GM12878 (cell line): ENCODE data around the gene SHROOM2. TPM values are rescaled to one million over a fixed set of nuclear protein-coding genes. Genes with fewer than 3 reads are reported as not detected.

Source experiments
- ATAC-seq: fragments of 200-7000 bp; cut with Tn5 transposase; 3 replicates; pipeline ENCODE4 v1.9.1; 2020; ENCODE audit warnings: mild to moderate bottlenecking, moderate library complexity
- BruUV-seq: library from RNA; stranded (reverse); fragments of 400-500 nt; replicated peaks from 2 replicates; lab custom pipeline; 2021; lab: Mats Ljungman, UMichigan
- CTCF ChIA-PET: fragments of 300-600 bp; sonication (Branson Sonifier 250); formaldehyde crosslinking; extraction: SDS; loops from one replicate; lab custom pipeline; 2021; ENCODE audit warnings: inconsistent platforms; lab: Yijun Ruan, JAX
- POLR2A ChIA-PET: fragments of 350-600 bp; formaldehyde crosslinking; extraction: SDS; loops from one replicate; lab custom pipeline; 2021; ENCODE audit warnings: inconsistent platforms; lab: Charles Lee
- RAD21 ChIA-PET: fragments of 300-600 bp; sonication (Branson Sonifier 250); formaldehyde crosslinking; loops from one replicate; lab custom pipeline; 2023; ENCODE audit warnings: antibody characterized with exemption; ENCODE audit not compliant: unreplicated experiment; lab: Charles Lee
- SMC1A ChIA-PET: fragments of 300-600 bp; sonication (Branson Sonifier 250); formaldehyde crosslinking; loops from one replicate; lab custom pipeline; 2023; ENCODE audit not compliant: unreplicated experiment, uncharacterized antibody; lab: Charles Lee
- DNase-seq: peaks from one replicate; pipeline ENCODE4 v3.0.0-alpha.2; 2011; ENCODE audit warnings: low read depth, low spot score
- FAIRE-seq: peaks from 3 replicates; lab custom pipeline; 2011; peaks lifted over from hg19 to GRCh38; lab: Jason Lieb, UNC
- H2AFZ ChIP-seq: 2 replicates; pipeline ENCODE4 v1.6.0; 2011; ENCODE audit warnings: low read depth, low read length, control low read depth; ENCODE audit not compliant: control insufficient read depth
- H3K27ac ChIP-seq: 2 replicates; pipeline ENCODE4 v1.5.1; 2011; ENCODE audit warnings: control low read depth; ENCODE audit not compliant: control insufficient read depth, insufficient read depth
- H3K27me3 ChIP-seq, 2 experiments: replicated peaks in 1 of 2; 2 replicates each; pipeline versions ENCODE4 v1.6.0 to v1.6.1; 2011; ENCODE audit warnings: low read length in 1 of 2; ENCODE audit not compliant: control insufficient read depth in 2 of 2, insufficient read depth in 2 of 2
- H3K36me3 ChIP-seq, 2 experiments: 2 replicates each; pipeline ENCODE4 v1.5.1; 2011; ENCODE audit warnings: low read length in 1 of 2; ENCODE audit not compliant: control insufficient read depth in 2 of 2, insufficient read depth in 2 of 2
- H3K4me1 ChIP-seq: 2 replicates; pipeline ENCODE4 v1.6.1; 2011; ENCODE audit warnings: mild to moderate bottlenecking, low read length, moderate library complexity, mixed read lengths; ENCODE audit not compliant: control insufficient read depth, insufficient read depth
- H3K4me2 ChIP-seq: 2 replicates; pipeline ENCODE4 v1.6.0; 2011; ENCODE audit warnings: control low read depth; ENCODE audit not compliant: control insufficient read depth, insufficient read depth
- H3K4me3 ChIP-seq: fragments of 200-600 bp; sonication (generic); 2 replicates; pipeline ENCODE4 v1.5.1; 2016
- H3K79me2 ChIP-seq: 2 replicates; pipeline ENCODE4 v1.6.0; 2011; ENCODE audit warnings: low read length; ENCODE audit not compliant: control insufficient read depth, insufficient read depth
- H3K9ac ChIP-seq: 2 replicates; pipeline ENCODE4 v1.8.0; 2011; ENCODE audit warnings: low read length, control low read depth, mixed read lengths; ENCODE audit not compliant: control insufficient read depth, insufficient read depth
- H3K9me3 ChIP-seq: replicated peaks from 3 replicates; pipeline ENCODE4 v1.5.1; 2011; ENCODE audit warnings: mild to moderate bottlenecking, low read length; ENCODE audit not compliant: control insufficient read depth, insufficient read depth
- H4K20me1 ChIP-seq: 2 replicates; pipeline ENCODE4 v1.6.0; 2011; ENCODE audit not compliant: control insufficient read depth, insufficient read depth
- ATF3 ChIP-seq: IDR thresholded peaks from 2 replicates; pipeline ENCODE4 v1.6.1; 2011; ENCODE audit warnings: low read depth, mild to moderate bottlenecking, low read length, moderate library complexity, borderline replicate concordance; ENCODE audit errors: extremely low read depth
- CHD1 ChIP-seq: IDR thresholded peaks from 2 replicates; pipeline ENCODE4 v1.6.1; 2012; ENCODE audit warnings: low read depth, low read length, improper control_type of control experiment
- EGR1 ChIP-seq, 2 experiments: IDR thresholded peaks; 1 replicate in 1 of 2; 2 replicates in 1 of 2; pipeline ENCODE4 v1.6.1; 2011 to 2012; ENCODE audit warnings: low read depth in 2 of 2, low read length in 2 of 2, borderline replicate concordance in 1 of 2, mild to moderate bottlenecking in 1 of 2, moderate library complexity in 1 of 2
- ELK1 ChIP-seq: IDR thresholded peaks from 2 replicates; pipeline ENCODE4 v1.6.1; 2012; ENCODE audit warnings: low read depth, low read length, improper control_type of control experiment
- FOS ChIP-seq: IDR thresholded peaks from 3 replicates; pipeline ENCODE4 v1.6.1; 2011; ENCODE audit warnings: borderline replicate concordance; ENCODE audit not compliant: insufficient read length; ENCODE audit errors: extremely low read depth
- HDAC6 ChIP-seq: fragments of 200-600 bp; sonication (generic); IDR thresholded peaks from one replicate; pipeline ENCODE4 v1.8.0; 2017; ENCODE audit warnings: antibody characterized with exemption; ENCODE audit not compliant: unreplicated experiment
- IRF4 ChIP-seq: IDR thresholded peaks from 2 replicates; pipeline ENCODE4 v1.6.1; 2011; ENCODE audit warnings: low read depth, low read length
- JUND ChIP-seq: IDR thresholded peaks from 2 replicates; pipeline ENCODE4 v1.6.1; 2012; ENCODE audit warnings: low read depth, mild to moderate bottlenecking, low read length, improper control_type of control experiment, moderate library complexity
- KLF5 ChIP-seq: fragments of 450-650 bp; IDR thresholded peaks from 2 replicates; pipeline ENCODE4 v1.6.1; 2014; ENCODE audit warnings: mild to moderate bottlenecking; ENCODE audit not compliant: partially characterized antibody
- NFIC ChIP-seq: IDR thresholded peaks from 2 replicates; pipeline ENCODE4 v1.6.1; 2012; ENCODE audit warnings: low read depth, mild to moderate bottlenecking, inconsistent platforms, low read length, moderate library complexity
- NFYA ChIP-seq: IDR thresholded peaks from 2 replicates; pipeline ENCODE4 v1.6.1; 2011; ENCODE audit warnings: low read depth, mild to moderate bottlenecking, low read length, improper control_type of control experiment, borderline replicate concordance
- NR2F1 ChIP-seq: fragments of 450-650 bp; conservative IDR thresholded peaks from 2 replicates; pipeline ENCODE4 v1.6.1; 2017; ENCODE audit warnings: mild to moderate bottlenecking
- PAX5 ChIP-seq: IDR thresholded peaks from 2 replicates; pipeline ENCODE4 v1.6.1; 2011; ENCODE audit warnings: low read depth, low read length, borderline replicate concordance
- PBX3 ChIP-seq: IDR thresholded peaks from 2 replicates; pipeline ENCODE4 v1.6.1; 2011; ENCODE audit warnings: mild to moderate bottlenecking, low read depth, low read length, moderate library complexity; ENCODE audit not compliant: insufficient replicate concordance
- POLR2AphosphoS2 ChIP-seq: IDR thresholded peaks from 2 replicates; pipeline ENCODE4 v1.6.1; 2011; ENCODE audit warnings: low read depth, mild to moderate bottlenecking, low read length, improper control_type of control experiment, moderate library complexity
- RELB ChIP-seq: fragments of 450-650 bp; IDR thresholded peaks from 2 replicates; pipeline ENCODE4 v1.6.1; 2017; ENCODE audit warnings: low read depth, mild to moderate bottlenecking, moderate library complexity
- SIX5 ChIP-seq: IDR thresholded peaks from 2 replicates; pipeline ENCODE4 v1.6.1; 2011; ENCODE audit warnings: mild to moderate bottlenecking, low read depth, low read length, moderate library complexity; ENCODE audit not compliant: severe bottlenecking
- STAT1 ChIP-seq: fragments of 450-650 bp; conservative IDR thresholded peaks from 2 replicates; pipeline ENCODE4 v1.6.1; 2014; ENCODE audit warnings: antibody characterized with exemption, mild to moderate bottlenecking
- YBX1 ChIP-seq: fragments of 450-650 bp; IDR thresholded peaks from 2 replicates; pipeline ENCODE4 v1.6.1; 2016; ENCODE audit warnings: antibody characterized with exemption
- WGBS: methylation state at CpG from one replicate; pipeline ENCODE4 v1.1.6; 2016; ENCODE audit warnings: low lambda C conversion rate; ENCODE audit not compliant: insufficient replicate concordance, insufficient coverage; ENCODE audit errors: missing lambda C conversion rate; 5-methylcytosine and 5-hydroxymethylcytosine counted together
- in situ Hi-C: fragments of 300-500 bp; cut with MboI; formaldehyde crosslinking; loops from 9 replicates; pipeline ENCODE4 v1.14.3; 2018; ENCODE audit warnings: mixed read lengths
- intact Hi-C: fragments of 100-400 bp; cut with micrococcal nuclease; formaldehyde crosslinking; loops from one replicate; pipeline ENCODE4 v1.14.2; 2022; ENCODE audit not compliant: unreplicated experiment
- polyA plus RNA-seq, 11 experiments: library from polyadenylated mRNA; depleted of rRNA in 4 of 11; unstranded in 6 of 11; stranded (reverse) in 5 of 11; fragments of >200 nt; fragmentation: Nextera tagmentation in 4 of 11; fragmentation: Illumina TruSeq in 1 of 11; extraction: Ambion mirVana in 4 of 11; extraction: Trizol in 1 of 11; gene quantifications; 1 replicate in 1 of 11; 2 replicates in 10 of 11; pipeline versions ENCODE4 v1.2.1 to v1.2.3, GENCODE V29; 2011 to 2016; ENCODE audit warnings: inconsistent platforms in 2 of 11, missing spikeins in 2 of 11, low read depth in 1 of 11
- total RNA-seq, 4 experiments: library from RNA; depleted of rRNA in 3 of 4; stranded (reverse); fragments of >200 nt in 3 of 4; fragmentation: Illumina TruSeq in 1 of 4; extraction: Trizol in 1 of 4; gene quantifications; 2 replicates each; pipeline versions ENCODE4 v1.2.1 to v1.2.3, GENCODE V29; 2013 to 2021

SHROOM2 gene
- total and polyA plus RNA-seq, 10 of the 15 experiments (the other 5 are each of a cell fraction or from before 2014, with no cell fraction given) = under 0.01 to 0.15 (median 0.09) TPM; not detected in 2

GRCh38 chrX:9853307-9853706 lies 67.1 kb downstream of the SHROOM2 start:
- no peak for FAIRE-seq
- SMC1A ChIA-PET = interaction anchor here (0.5 kb wide), 1 partner anchor 135 kb away, joined by 3 read pairs; no protein-coding TSS in a partner anchor

More at GRCh38 chrX:9853307-9853706, 67.1 kb downstream of the SHROOM2 start:
- Histone ChIP-seq H3K27ac (no peak overlapping the region), H3K4me2 (no peak overlapping the region), H3K9ac (no peak overlapping the region), H3K36me3 (no peaks in the 10 kb centered on the region), H3K9me3 (no peaks in the 10 kb centered on the region), H3K79me2 (no peaks in the 10 kb centered on the region), H3K4me3 (no peak overlapping the region), H4K20me1 (no peaks in the 10 kb centered on the region), H2AFZ (no peak overlapping the region), H3K4me1 (no peaks in the 10 kb centered on the region), H3K27me3 (no peaks in the 10 kb centered on the region; a peak in 1 of 4 replicates)
- intact Hi-C loops = no loop called here
- 23% methylated on average over 4 of the region's 4 CpGs for WGBS
- POLR2A ChIA-PET = no interaction called here
- in situ Hi-C loops = no loop called here
- TF ChIP-seq PBX3 (no peak), PAX5 (no peak), CHD1 (no peak), HDAC6 (no peak), FOS (no peak), JUND (no peak), NFYA (no peak), POLR2AphosphoS2 (no peak), STAT1 (no peak), NR2F1 (no peak), KLF5 (no peak), SIX5 (no peak), YBX1 (no peak), ELK1 (no peak), RELB (no peak), EGR1 (IDR thresholded peaks at IDR 0.05; ENCODE audit: borderline replicate concordance in 1 of 2, low read depth in 2 of 2, low read length in 2 of 2) (no peak), NFIC (no peak), IRF4 (no peak), ATF3 (no peak)
- DNase-seq = no peak
- BruUV-seq = no TSS peak
- ATAC-seq = no peak
- CTCF ChIA-PET = no interaction called here
- RAD21 ChIA-PET = no interaction called here
